GM18507 (cell line): Measurements from ENCODE around the gene ARSH.
"Not testable (repeated sequence)": the region's sequence is repeated elsewhere in the genome, so short reads cannot be mapped to it uniquely, and the experiment has no call there.

Experiments used
- DNase-seq: peaks from one replicate; pipeline ENCODE4 v3.0.0; 2011; ENCODE audit warnings: low read depth; ENCODE audit not compliant: insufficient read length; ENCODE audit errors: extremely low spot score
- FAIRE-seq: peaks from 2 replicates; lab custom pipeline; 2011; peaks lifted over from hg19 to GRCh38; lab: Jason Lieb, UNC

ARSH gene

DNA sequence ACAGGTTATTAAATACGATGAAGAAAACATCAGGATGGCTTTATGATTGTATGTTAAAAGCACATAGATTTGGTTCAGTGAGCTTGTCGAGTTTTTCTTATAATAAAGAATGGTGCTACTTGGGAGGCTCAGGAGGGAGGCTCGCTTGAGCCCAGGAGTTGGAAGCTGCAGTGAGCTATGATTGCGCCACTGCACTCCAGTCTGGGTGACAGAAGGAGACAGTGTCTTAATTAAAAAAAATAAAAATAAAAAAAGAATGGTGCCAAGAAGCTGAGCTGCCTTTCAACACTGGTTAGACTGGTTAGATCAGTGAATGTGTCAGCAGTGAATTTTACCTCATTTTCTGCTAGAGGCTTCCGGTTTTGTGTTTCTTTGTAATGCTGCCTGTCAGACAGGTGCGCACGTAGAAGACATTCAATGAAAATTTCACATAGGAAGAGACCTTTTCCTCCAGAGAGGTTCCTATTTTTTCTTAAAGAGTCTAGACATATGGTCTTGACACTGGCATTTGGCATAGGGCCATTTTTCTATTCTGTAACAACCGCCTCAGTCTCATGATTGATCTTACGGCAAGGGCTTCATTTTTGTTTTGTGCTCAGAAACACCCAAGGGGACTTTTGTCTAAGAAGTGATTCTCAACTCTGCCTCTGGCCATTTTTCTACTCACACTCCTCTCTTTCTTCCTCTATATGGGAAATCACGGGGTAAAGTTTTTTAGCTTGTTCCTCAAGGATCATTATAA, 19.9 kb downstream of the ARSH start:
- DNase-seq (no peak), FAIRE-seq (no peak)

DNA sequence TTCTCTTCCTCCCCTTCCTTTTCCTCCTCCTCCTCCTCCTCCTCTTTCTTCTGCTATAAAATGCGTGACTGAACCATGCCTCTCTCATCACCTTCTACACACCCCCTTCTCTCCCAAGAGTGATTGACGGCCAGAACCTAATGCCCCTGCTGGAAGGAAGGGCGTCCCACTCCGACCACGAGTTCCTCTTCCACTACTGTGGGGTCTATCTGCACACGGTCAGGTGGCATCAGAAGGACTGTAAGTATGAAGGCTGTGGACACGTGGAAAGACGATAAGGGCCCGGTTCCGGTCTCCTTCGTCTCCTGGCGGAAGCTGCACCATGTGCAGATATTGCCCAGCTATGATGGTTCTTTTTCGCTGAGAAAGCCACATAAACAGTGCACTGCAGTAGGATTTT, 22.8 kb downstream of the ARSH start:
- no peak for DNase-seq
- FAIRE-seq, result no peak

DNA sequence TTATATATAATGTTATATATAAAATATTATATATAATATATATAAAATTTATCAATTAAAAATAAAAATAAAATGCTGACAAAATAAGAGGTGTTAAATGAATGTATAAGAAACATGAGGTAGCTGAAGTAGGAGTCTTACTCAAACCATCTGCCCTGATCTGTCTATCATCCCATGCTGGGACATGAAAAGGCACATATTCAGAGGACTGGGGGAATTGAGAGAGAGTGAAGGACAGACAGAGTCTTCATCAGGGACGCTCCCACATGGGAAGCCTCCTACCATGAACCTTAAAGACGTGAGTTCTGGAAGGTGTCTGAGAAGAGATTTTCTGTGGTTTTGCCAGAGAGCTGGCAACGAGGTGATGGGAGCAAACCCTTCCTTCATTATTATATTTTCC, 30.9 kb downstream of the ARSH start:
- FAIRE-seq (no peak), DNase-seq (no peak)

DNA sequence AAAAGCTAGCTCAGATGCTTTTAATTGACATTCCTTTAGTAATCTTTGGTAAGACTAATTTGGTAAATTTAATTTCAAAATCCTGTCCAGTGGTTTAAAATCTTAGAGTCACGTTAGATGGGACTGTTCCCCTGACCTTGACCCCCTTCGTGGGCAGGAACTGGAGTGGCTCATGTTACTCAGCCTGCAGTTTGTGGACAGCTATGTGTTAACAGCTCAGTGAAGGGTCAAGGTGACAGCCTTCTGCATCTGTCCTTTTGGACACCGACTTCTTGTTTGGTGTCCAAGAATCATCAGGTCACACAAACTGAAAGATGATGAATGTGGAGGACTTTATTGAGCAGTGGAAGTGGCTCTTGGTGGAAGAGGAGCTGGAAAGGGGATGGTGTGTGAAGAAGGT, 37.9 kb downstream of the ARSH start:
- FAIRE-seq, result no peak
- DNase-seq, result no peak

DNA sequence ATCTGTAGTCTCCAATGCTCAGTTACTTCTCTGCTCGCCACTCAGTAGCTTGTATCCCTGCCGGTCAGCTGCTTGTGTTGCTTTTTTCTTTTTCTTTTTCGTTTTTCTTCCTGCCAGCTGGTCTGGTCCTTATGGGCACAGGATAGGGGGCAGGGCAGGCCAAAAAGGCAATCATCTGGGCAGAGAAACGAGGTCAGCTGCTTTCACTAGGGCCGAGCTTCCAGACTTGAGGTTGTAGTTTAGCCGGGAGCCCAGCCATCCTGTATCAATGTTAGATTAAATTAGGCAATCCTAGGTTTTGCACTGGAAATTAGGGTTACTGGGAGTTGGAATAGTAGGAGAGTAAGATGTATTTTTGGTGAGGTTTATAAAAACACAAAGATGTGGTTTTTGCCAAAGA, 38.3 kb downstream of the ARSH start:
- FAIRE-seq, result no peak
- DNase-seq, result no peak

DNA sequence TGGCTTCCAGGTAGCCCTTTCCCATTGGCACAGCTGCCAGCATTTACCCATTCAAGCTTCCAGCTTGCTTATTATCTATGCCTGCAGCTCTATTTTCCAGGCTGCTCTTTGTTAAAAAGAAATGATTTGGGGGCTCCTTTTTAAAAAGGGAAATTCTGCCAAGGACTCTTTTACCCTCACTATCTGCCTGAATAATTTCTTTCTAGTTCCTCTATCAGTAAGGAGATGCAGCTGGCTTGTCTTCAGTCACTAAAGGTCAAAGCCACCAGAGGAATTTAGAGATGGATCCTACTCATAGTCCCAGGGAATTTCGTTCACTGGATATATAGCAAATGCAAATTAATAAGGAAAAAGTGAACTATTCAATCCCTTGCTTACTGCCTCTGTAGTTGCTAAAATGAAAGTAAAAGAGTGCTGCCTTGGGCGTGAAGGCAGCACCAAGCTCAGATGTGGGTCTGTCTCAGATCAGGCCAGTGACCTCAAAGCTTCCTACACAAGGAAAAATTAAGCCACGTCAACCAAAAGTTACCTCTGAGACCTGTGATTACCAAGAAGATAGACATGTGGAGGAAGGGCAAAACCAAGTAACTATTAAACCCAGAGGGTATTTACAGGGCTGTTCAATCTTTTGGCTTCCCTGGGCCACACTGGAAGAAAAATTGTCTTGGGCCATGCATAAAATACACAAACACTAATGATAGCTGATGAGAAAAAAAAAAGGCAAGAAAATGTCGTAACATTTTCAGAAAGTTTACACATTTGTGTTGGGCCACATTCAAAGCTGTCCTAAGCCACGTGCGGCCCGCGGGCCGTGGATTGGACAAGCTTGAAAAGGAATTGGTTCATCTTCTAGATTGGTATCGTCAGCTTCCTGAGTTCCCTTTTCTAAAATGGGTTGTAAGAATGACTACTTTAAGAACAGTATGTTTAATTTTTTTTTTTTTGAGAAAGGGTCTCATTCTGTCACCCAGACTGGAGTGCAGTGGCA, 40.2 kb downstream of the ARSH start:
- FAIRE-seq (no peak), DNase-seq (no peak)

DNA sequence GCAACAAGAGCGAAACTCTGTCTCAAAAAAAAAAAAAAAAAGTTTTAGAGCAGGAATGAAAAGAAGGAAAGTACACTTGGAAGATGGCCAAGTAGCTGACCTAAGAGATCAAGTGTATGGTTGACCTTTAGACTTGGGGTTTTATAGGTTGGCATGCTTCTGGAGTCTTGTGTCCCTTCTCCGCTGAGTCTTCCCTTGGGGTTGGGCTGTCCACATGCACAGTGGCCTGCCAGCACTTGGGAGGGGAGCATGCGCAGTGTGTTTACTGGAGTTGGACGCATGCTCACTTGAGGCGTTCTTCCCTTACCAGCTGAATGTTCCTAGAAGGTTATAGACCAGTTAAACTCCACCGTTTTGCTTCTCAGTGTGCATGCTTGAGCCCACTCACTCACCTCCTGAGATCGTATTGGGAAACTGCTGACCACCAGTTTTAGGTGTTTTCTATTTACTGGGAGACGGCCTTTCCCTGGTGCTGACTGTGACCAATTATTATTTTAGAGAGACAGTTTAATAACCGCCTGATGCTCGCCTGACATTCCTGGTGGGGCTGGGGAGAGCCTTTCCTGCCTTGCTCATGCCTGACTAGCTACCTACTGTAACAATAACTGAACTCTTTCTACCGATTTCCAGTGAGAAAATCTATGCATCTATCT, 44.3 kb downstream of the ARSH start:
- DNase-seq, FAIRE-seq: not testable (repeated sequence)

DNA sequence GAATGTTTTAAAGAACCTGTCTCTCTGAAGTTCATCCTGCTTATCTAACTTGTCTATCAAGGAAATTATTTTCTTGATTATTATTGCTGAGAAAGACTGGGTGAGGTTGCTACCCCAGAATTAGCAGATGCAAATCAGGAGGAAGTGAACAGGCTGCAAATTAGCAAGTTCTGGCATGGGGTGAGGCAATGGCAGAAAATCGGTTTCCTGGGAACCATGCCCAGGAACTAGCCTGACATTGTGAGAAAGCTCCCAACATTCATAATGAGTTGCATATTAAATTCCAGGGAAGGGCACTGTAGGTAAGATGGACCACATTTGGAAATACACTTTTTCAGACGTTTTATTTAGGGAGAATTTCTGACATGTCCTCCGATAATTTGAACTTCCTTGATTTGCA, 46.5 kb downstream of the ARSH start:
- FAIRE-seq, result no peak

DNA sequence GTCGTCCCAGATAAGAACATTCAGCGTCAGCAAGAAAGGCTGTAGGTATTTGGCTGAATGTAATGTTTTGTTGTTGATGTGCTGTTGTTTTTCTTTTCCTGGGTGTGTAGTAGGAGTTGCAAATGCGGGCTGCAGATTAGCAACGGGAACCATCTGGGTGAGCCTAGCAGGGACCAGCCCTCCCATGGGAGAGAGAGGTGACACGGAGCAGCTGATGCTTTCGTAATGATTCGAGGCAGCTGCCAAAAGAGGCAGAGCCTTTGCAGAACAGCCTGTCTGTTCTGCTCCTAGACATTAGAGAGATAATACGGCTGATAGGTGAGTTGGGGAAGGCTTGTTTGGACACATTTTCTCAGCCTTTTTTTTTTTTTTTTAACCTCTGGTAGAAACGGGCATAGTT, 60.2 kb downstream of the ARSH start:
- no peak for FAIRE-seq
- no peak for DNase-seq

More for the DNA sequence above, 46.5 kb downstream of the ARSH start:
- no peak for DNase-seq

DNA sequence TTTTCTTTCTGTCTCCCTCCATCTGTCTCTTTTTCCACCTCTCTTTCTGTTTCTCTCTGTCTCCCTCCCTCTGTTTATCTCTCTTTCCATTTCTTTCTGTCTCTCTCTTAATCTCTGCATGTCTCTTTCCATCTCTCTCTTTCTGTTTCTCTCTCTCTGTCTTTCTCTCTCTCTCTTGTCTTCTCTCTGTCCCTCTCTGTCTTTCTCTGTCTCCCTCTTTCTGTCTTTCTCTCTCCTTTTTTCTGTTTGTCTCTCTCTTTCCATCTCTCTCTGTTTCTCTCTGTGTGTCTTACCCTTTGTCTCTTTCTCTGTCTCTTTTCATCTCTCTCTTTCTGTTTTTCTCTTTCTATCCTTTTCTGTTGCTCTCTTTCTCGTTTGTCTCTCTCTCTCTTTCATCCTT, 69.6 kb downstream of the ARSH start:
- FAIRE-seq (no peak), DNase-seq (no peak)

DNA sequence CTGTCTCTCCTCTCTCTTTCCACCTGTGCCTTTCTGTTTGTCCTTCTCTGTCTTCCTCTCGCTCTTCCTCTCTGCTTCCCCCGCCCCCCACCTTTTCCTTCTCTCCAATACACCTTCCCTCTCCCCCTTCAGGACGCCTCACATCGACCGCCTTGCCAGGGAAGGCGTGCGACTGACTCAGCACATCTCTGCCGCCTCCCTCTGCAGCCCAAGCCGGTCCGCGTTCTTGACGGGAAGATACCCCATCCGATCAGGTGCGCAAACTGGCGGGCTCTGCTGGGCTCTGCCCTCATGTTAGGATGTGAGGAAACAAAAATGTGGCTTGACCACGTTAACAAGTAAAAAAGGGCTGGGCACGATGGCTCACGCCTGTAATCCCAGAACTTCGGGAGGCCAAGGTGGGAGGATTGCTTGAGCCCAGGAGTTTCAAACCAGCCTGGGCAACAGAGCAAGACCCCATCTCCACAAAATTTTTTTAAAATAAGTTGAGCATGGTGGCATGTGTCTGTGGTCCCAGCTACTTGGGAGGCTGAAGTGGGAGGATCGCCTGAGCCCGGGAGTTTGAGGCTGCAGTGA, 70.2 kb downstream of the ARSH start:
- no peak for FAIRE-seq

More for the DNA sequence above, 70.2 kb downstream of the ARSH start:
- no peak for DNase-seq
